B cell (primary cell): ENCODE data around the gene ULK4. TPM values are rescaled to one million over a fixed set of nuclear protein-coding genes. Genes with fewer than 3 reads are reported as not detected.
"Not testable (repeated sequence)": the region's sequence is repeated elsewhere in the genome, so short reads cannot be mapped to it uniquely, and the experiment has no call there.

Experiments
- ATAC-seq: fragments of 200-7000 bp; cut with Tn5 transposase; one replicate; pipeline ENCODE4 v1.10.0; 2021; ENCODE audit warnings: low read depth, mild to moderate bottlenecking, moderate number of reproducible peaks, moderate library complexity
- CTCF ChIA-PET: fragments of 350-600 bp; sonication (Branson Sonifier 250); formaldehyde crosslinking; loops from one replicate; lab custom pipeline; 2021; ENCODE audit warnings: antibody characterized with exemption, inconsistent platforms; lab: Charles Lee
- POLR2A ChIA-PET: fragments of 350-600 bp; sonication (Branson Sonifier 250); formaldehyde crosslinking; loops from one replicate; lab custom pipeline; 2021; ENCODE audit warnings: antibody characterized with exemption; lab: Charles Lee
- DNase-seq: peaks from one replicate; pipeline ENCODE4 v3.0.0; 2013
- H2AFZ ChIP-seq: 2 replicates; pipeline ENCODE4 v1.6.1; 2012; ENCODE audit warnings: mild to moderate bottlenecking, low read depth, low read length; ENCODE audit not compliant: insufficient read depth, poor library complexity, severe bottlenecking
- H3K27ac ChIP-seq, 2 donors: 1 replicate in 1 of 2; 2 replicates in 1 of 2; pipeline ENCODE4 v1.5.1; 2012 to 2013; ENCODE audit warnings: low read length in 2 of 2, mild to moderate bottlenecking in 2 of 2, moderate library complexity in 1 of 2
- H3K27me3 ChIP-seq, 4 experiments: fragments of 200-600 bp in 1 of 4; sonication (generic) in 1 of 4; replicated peaks in 1 of 4; 1 replicate in 2 of 4; 2 replicates in 2 of 4; pipeline versions ENCODE4 v1.6.1 to v1.7.0; 2013 to 2016; ENCODE audit warnings: low read length in 3 of 4, mild to moderate bottlenecking in 2 of 4, mixed read lengths in 1 of 4, moderate library complexity in 1 of 4; ENCODE audit not compliant: insufficient read depth in 4 of 4, control insufficient read depth in 3 of 4; ENCODE audit errors: control extremely low read depth in 1 of 4
- H3K36me3 ChIP-seq, 2 experiments: replicated peaks in 1 of 2; 1 replicate in 1 of 2; 2 replicates in 1 of 2; pipeline versions ENCODE4 v1.6.1 to v1.7.1; 2013; ENCODE audit warnings: low read length in 1 of 2; ENCODE audit not compliant: insufficient read depth in 2 of 2, control insufficient read depth in 1 of 2; ENCODE audit errors: control extremely low read depth in 1 of 2, extremely low read depth in 1 of 2
- H3K4me1 ChIP-seq, 2 donors: fragments of 200-600 bp in 1 of 2; sonication (generic) in 1 of 2; 1 replicate in 1 of 2; 2 replicates in 1 of 2; pipeline versions ENCODE4 v1.5.1 to v1.6.1; 2013 to 2017; ENCODE audit warnings: low read length in 2 of 2; ENCODE audit not compliant: control insufficient read depth in 2 of 2, insufficient read depth in 2 of 2
- H3K4me2 ChIP-seq: replicated peaks from 2 replicates; pipeline ENCODE3; 2012; ENCODE audit warnings: mild to moderate bottlenecking, low read depth, low read length; ENCODE audit not compliant: poor library complexity, severe bottlenecking
- H3K4me3 ChIP-seq, 5 experiments: fragments of 200-600 bp in 1 of 5; sonication (generic) in 1 of 5; 1 replicate in 3 of 5; 2 replicates in 2 of 5; pipeline versions ENCODE4 v1.5.1 to v1.7.0; 2011 to 2016; ENCODE audit warnings: low read length in 4 of 5, mild to moderate bottlenecking in 4 of 5, low read depth in 2 of 5, control low read depth in 1 of 5, moderate library complexity in 1 of 5; ENCODE audit not compliant: insufficient read depth in 1 of 5; ENCODE audit errors: control extremely low read depth in 1 of 5, extremely low read depth in 1 of 5
- H3K79me2 ChIP-seq: fragments of 200-600 bp; sonication (generic); one replicate; pipeline ENCODE4 v1.6.0; 2016; ENCODE audit warnings: low read length; ENCODE audit not compliant: control insufficient read depth, insufficient read depth
- H3K9ac ChIP-seq: fragments of 200-600 bp; sonication (generic); 2 replicates; pipeline ENCODE4 v1.6.1; 2017; ENCODE audit warnings: mild to moderate bottlenecking, low read length, moderate library complexity
- H3K9me3 ChIP-seq, 3 donors: one replicate each; pipeline versions ENCODE4 v1.6.1 to v1.7.1; 2013; ENCODE audit warnings: low read length in 2 of 3; ENCODE audit not compliant: control insufficient read depth in 2 of 3, insufficient read depth in 1 of 3; ENCODE audit errors: control extremely low read depth in 1 of 3
- H4K20me1 ChIP-seq: 2 replicates; pipeline ENCODE4 v1.6.0; 2012; ENCODE audit warnings: mild to moderate bottlenecking, low read length; ENCODE audit not compliant: insufficient read depth, control insufficient read depth, poor library complexity, severe bottlenecking
- H3K27ac Mint-ChIP-seq: one replicate; pipeline ENCODE4 v1.8.0; 2021; ENCODE audit warnings: mixed read lengths
- H3K27me3 Mint-ChIP-seq: one replicate; pipeline ENCODE4 v1.8.0; 2021; ENCODE audit warnings: mixed read lengths
- H3K4me1 Mint-ChIP-seq: one replicate; pipeline ENCODE4 v1.8.0; 2021; ENCODE audit warnings: mixed read lengths
- H3K4me3 Mint-ChIP-seq: one replicate; pipeline ENCODE4 v1.8.0; 2021; ENCODE audit warnings: mixed read lengths
- H3K9me3 Mint-ChIP-seq: one replicate; pipeline ENCODE4 v1.8.0; 2022; ENCODE audit warnings: mixed read lengths; ENCODE audit not compliant: insufficient read depth
- CTCF ChIP-seq: fragments of 200-600 bp; IDR thresholded peaks from one replicate; pipeline ENCODE4 v1.8.0; 2022; ENCODE audit warnings: antibody characterized with exemption, mild to moderate bottlenecking
- EZH2 ChIP-seq: IDR thresholded peaks from 2 replicates; pipeline ENCODE4 v1.6.1; 2012; ENCODE audit warnings: borderline replicate concordance, low read depth, mild to moderate bottlenecking, moderate library complexity, low read length; ENCODE audit not compliant: insufficient read depth, poor library complexity, severe bottlenecking
- WGBS: methylation state at CpG from one replicate; pipeline ENCODE4 v1.1.5; 2013; ENCODE audit warnings: missing lambda C conversion rate; ENCODE audit not compliant: insufficient coverage; 5-methylcytosine and 5-hydroxymethylcytosine counted together
- intact Hi-C: fragments of 100-400 bp; cut with micrococcal nuclease; formaldehyde crosslinking; loops from one replicate; pipeline ENCODE4 v1.10.0; 2022
- polyA plus RNA-seq: library from polyadenylated mRNA; depleted of rRNA; stranded (reverse); fragments of >200 nt; gene quantifications from 2 replicates; pipeline ENCODE4 v1.2.3, GENCODE V29; 2012
- total RNA-seq, 2 donors: library from RNA; stranded (reverse); fragments of 120-200 nt in 1 of 2; gene quantifications; 1 replicate in 1 of 2; 2 replicates in 1 of 2; pipeline versions ENCODE4 v1.2.3 to v1.2.4, GENCODE V29; 2013 to 2022

The ULK4 gene
- total and polyA plus RNA-seq, 2 donors (not counting 1 experiment from before 2014, with no cell fraction given): 5.2 to 33.7 TPM

- H4K20me1 ChIP-seq, H3K4me1 ChIP-seq, H3K27me3 ChIP-seq, H3K4me1 Mint-ChIP-seq, H3K79me2 ChIP-seq, H3K36me3 ChIP-seq, H2AFZ ChIP-seq, POLR2A ChIA-PET, ATAC-seq, H3K27me3 Mint-ChIP-seq, H3K4me2 ChIP-seq, CTCF ChIA-PET, H3K4me3 Mint-ChIP-seq, DNase-seq, H3K27ac ChIP-seq, intact Hi-C loops, H3K9me3 Mint-ChIP-seq, H3K9ac ChIP-seq, H3K4me3 ChIP-seq, H3K27ac Mint-ChIP-seq: not testable (repeated sequence)
- H3K9me3 ChIP-seq: peaks cover 0 to 15% (median 0%) of the 10 kb centered on the region in 3 donors
- 98% methylated on average over 46 of the region's 52 CpGs for WGBS
Observed at GRCh38 chr3:41840936-41841668, 120.8 kb downstream of the ULK4 start.

GRCh38 chr3:41836360-41837134, 125.4 kb downstream of the ULK4 start:
- CTCF ChIA-PET: no interaction called here
- Histone ChIP-seq H3K4me3 (no peak overlapping the region), H4K20me1 (no peaks in the 10 kb centered on the region), H3K9ac (no peak overlapping the region), H3K27ac (no peak overlapping the region), H3K79me2 (no peaks in the 10 kb centered on the region), H3K27me3 (no peaks in the 10 kb centered on the region), H3K9me3 (peaks cover 0 to 20% (median 1%) of the 10 kb centered on the region in 3 donors), H3K4me2 (no peak overlapping the region), H3K4me1 (no peaks in the 10 kb centered on the region), H2AFZ (no peak overlapping the region), H3K36me3 (no peaks in the 10 kb centered on the region)
- POLR2A ChIA-PET: no interaction called here
- no peaks in the 10 kb centered on the region for H3K27me3 Mint-ChIP-seq
- DNase-seq: no peak
- 74% methylated on average over 2 of the region's 11 CpGs for WGBS
- TF ChIP-seq CTCF (no peak), EZH2 (no peak)
- H3K27ac Mint-ChIP-seq: no peak overlapping the region
- H3K4me3 Mint-ChIP-seq: no peak overlapping the region
- peaks cover 4% of the 10 kb centered on the region for H3K4me1 Mint-ChIP-seq
- intact Hi-C loops: no loop called here
- no peak for ATAC-seq
- H3K9me3 Mint-ChIP-seq: no peaks in the 10 kb centered on the region
